Tibial nerve (tissue), 4 donors: ENCODE measurements around the gene KLK7. TPM values are rescaled to one million over a fixed set of nuclear protein-coding genes. Genes with fewer than 3 reads are reported as not detected.

Experiments
- DNase-seq, 2 donors: peaks; one replicate each; pipeline ENCODE4 v3.0.0-alpha.2; 2019; ENCODE audit warnings: low spot score in 2 of 2
- H3K27ac ChIP-seq, 4 donors: fragments of 200-600 bp; sonication (generic) in 3 of 4; one replicate each; pipeline ENCODE4 v1.5.1; 2017 to 2019; ENCODE audit warnings: mild to moderate bottlenecking in 1 of 4
- H3K27me3 ChIP-seq, 2 donors: fragments of 200-600 bp; sonication (generic) in 1 of 2; one replicate each; pipeline versions ENCODE4 v1.5.1 to v1.6.0; 2017 to 2019
- H3K36me3 ChIP-seq, 3 donors: fragments of 200-600 bp; sonication (generic); one replicate each; pipeline ENCODE4 v1.5.1; 2018 to 2019
- H3K4me1 ChIP-seq, 4 donors: fragments of 200-600 bp; sonication (generic) in 3 of 4; one replicate each; pipeline ENCODE4 v1.5.1; 2017 to 2019
- H3K4me3 ChIP-seq, 4 donors: fragments of 200-600 bp; sonication (generic) in 3 of 4; one replicate each; pipeline ENCODE4 v1.5.1; 2017 to 2019; ENCODE audit warnings: mild to moderate bottlenecking in 1 of 4, moderate library complexity in 1 of 4
- H3K9me3 ChIP-seq, 4 donors: fragments of 200-600 bp; sonication (generic) in 3 of 4; one replicate each; pipeline ENCODE4 v1.5.1; 2017 to 2019
- EP300 ChIP-seq, 2 donors: sonication (generic); formaldehyde crosslinking; IDR thresholded peaks; one replicate each; pipeline ENCODE4 v1.6.1; 2017; ENCODE audit warnings: antibody characterized with exemption in 2 of 2, mild to moderate bottlenecking in 1 of 2
- POLR2A ChIP-seq, 2 donors: fragments of 450-650 bp; IDR thresholded peaks; one replicate each; pipeline ENCODE4 v1.6.1; 2017; ENCODE audit warnings: antibody characterized with exemption in 2 of 2, mild to moderate bottlenecking in 2 of 2, moderate library complexity in 2 of 2
- WGBS, 2 donors: methylation state at CpG; one replicate each; pipeline ENCODE4 v1.1.5; 2018; 5-methylcytosine and 5-hydroxymethylcytosine counted together
- total RNA-seq, 4 donors: library from RNA; depleted of rRNA; stranded (reverse); fragments of >200 nt; gene quantifications; one replicate each; pipeline ENCODE4 v1.1.0, GENCODE V29; 2016
- TF ChIP-seq, protein P1 (sequence below), 5 experiments: fragments of 200-600 bp in 3 of 5; fragments of 450-650 bp in 2 of 5; sonication (generic) in 3 of 5; IDR thresholded peaks; one replicate each; pipeline ENCODE4 v1.5.1; 2016 to 2019; ENCODE audit warnings: antibody characterized with exemption in 5 of 5, mild to moderate bottlenecking in 3 of 5, moderate library complexity in 2 of 5

The KLK7 gene
- total RNA-seq, 4 donors from 2014 or later = 0.90 to 7.6 (median 4.6) TPM

DNA sequence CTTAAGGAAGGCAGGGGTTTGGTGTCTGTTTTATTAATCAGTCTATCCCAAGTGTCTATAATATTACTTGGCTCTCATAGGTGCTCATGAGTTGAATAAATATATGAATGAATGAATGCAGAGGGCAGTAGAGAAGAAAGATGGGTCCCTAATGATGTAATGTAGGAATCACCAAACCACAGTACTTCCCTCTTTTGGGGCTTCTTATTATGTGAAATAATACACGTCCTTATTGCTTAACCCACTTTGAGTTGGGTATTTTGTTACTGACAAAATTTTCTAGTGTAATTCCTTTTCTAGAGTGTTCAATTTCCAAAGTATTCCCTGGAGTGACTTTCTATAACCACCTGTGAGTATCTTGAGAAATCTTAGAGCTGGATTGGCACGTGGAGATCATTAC is 44.1 kb downstream of the KLK7 start:
- Histone ChIP-seq H3K9me3 (peaks cover 0 to 18% (median 0%) of the 10 kb centered on the region in 4 donors), H3K36me3 (no peaks in the 10 kb centered on the region), H3K27me3 (no peaks in the 10 kb centered on the region), H3K27ac (no peak overlapping the region), H3K4me3 (no peak overlapping the region), H3K4me1 (no peaks in the 10 kb centered on the region)
- no peak for DNase-seq
- WGBS, 2 donors = 70 to 72% methylated on average over 2 of the region's 2 CpGs
- TF ChIP-seq EP300 (IDR thresholded peaks at IDR 0.05) (no peak), POLR2A (IDR thresholded peaks at IDR 0.05) (no peak)
- TF ChIP-seq, protein P1, sequence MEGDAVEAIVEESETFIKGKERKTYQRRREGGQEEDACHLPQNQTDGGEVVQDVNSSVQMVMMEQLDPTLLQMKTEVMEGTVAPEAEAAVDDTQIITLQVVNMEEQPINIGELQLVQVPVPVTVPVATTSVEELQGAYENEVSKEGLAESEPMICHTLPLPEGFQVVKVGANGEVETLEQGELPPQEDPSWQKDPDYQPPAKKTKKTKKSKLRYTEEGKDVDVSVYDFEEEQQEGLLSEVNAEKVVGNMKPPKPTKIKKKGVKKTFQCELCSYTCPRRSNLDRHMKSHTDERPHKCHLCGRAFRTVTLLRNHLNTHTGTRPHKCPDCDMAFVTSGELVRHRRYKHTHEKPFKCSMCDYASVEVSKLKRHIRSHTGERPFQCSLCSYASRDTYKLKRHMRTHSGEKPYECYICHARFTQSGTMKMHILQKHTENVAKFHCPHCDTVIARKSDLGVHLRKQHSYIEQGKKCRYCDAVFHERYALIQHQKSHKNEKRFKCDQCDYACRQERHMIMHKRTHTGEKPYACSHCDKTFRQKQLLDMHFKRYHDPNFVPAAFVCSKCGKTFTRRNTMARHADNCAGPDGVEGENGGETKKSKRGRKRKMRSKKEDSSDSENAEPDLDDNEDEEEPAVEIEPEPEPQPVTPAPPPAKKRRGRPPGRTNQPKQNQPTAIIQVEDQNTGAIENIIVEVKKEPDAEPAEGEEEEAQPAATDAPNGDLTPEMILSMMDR (IDR thresholded peaks at IDR 0.05) = no peak

DNA sequence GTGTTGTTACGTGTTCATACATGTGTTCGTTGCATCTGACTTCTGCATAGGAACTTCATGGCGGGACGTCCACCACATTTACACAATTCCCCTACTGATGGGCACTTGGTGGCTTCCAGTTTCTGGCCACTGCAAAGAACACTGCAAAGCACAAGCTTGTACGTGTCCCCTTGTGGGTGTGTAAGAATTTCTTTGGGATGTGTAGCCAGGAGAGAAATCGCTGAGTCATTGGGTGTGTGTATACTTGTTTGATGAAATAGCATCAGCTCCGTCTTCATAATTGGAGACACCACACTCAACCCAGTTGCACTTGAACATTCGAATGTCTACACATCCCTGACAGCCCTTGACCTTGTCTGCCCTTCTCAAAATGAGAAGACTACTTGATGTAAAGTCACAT is 50.1 kb downstream of the KLK7 start:
- WGBS, 2 donors = 70 to 75% methylated on average over 8 of the region's 8 CpGs

DNA sequence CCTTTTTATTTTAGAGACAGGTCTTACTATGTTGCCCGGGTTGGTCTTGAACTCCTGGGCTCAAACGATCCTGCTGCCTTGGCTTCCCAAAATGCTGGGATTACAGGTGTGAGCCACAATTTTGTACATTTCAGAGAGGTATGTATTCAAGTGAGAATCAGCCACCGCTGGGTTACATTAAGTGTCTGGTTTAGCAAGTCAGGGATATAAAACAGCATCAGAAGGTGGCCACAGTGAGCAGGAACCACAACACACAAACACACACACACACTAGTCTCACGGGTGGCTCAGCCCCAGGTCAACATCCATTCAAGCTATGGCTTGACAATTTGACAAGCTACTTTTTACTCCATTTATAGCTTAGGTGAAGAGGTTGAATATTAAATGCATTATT is 51.0 kb downstream of the KLK7 start:
- TF ChIP-seq EP300 (IDR thresholded peaks at IDR 0.05) = no peak
- TF ChIP-seq, protein P1 (IDR thresholded peaks at IDR 0.05) = no peak
- TF ChIP-seq POLR2A (IDR thresholded peaks at IDR 0.05) = no peak
- Histone ChIP-seq H3K36me3 (no peaks in the 10 kb centered on the region), H3K27me3 (peaks cover 0 to 6% of the 10 kb centered on the region in 2 donors), H3K4me3 (no peak overlapping the region), H3K27ac (no peak overlapping the region), H3K4me1 (no peaks in the 10 kb centered on the region), H3K9me3 (peaks cover 0 to 3% (median 0%) of the 10 kb centered on the region in 4 donors)
- no peak for DNase-seq
- WGBS, 2 donors = 52 to 60% methylated on average over 4 of the region's 4 CpGs

More for the DNA sequence above, 50.1 kb downstream of the KLK7 start:
- Histone ChIP-seq H3K9me3 (peaks cover 0 to 3% (median 0%) of the 10 kb centered on the region in 4 donors), H3K27me3 (peaks cover 0 to 6% of the 10 kb centered on the region in 2 donors), H3K4me3 (no peak overlapping the region), H3K4me1 (no peaks in the 10 kb centered on the region), H3K27ac (no peak overlapping the region), H3K36me3 (no peaks in the 10 kb centered on the region)
- DNase-seq = no peak
- TF ChIP-seq, protein P1 (IDR thresholded peaks at IDR 0.05) = no peak
- no peak for TF ChIP-seq POLR2A (IDR thresholded peaks at IDR 0.05)
- TF ChIP-seq EP300 (IDR thresholded peaks at IDR 0.05) = no peak

DNA sequence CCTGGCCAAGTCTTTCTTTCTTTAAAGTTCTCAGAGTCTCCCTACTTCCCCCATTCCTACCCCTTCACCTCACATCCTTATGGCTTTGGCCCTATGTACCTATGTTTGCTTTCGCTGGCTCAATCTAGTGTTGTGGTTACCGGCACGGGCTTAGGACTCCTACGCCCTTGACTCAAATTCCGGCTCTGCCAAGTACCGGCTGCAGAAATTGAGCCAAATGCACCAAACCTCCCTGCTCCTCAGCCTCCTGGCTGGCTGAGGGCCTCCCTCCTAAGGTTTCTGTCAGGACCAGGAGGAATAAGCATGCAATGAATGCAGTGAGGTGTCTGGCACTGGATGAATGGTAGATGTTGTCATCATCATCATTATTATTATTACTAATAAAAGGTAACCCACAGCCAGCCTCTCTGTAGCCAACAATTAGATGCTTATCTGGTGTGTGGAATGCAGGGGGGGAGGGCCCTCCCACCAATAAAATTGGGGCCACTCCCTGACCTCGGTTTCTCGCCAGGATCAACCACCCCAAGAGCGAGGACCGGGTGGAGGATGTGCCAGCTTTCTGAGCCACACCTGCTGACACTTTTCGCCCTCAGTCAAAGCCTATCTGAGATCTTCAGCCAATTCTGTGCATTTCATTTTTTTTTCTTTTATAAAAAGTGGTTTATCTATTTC is 51.6 kb downstream of the KLK7 start:
- Histone ChIP-seq H3K27me3 (peaks cover 0 to 6% of the 10 kb centered on the region in 2 donors), H3K36me3 (no peaks in the 10 kb centered on the region), H3K9me3 (peaks cover 0 to 3% (median 0%) of the 10 kb centered on the region in 4 donors), H3K4me1 (no peaks in the 10 kb centered on the region), H3K4me3 (no peak overlapping the region), H3K27ac (no peak overlapping the region)
- TF ChIP-seq, protein P1 (IDR thresholded peaks at IDR 0.05) = no peak
- no peak for TF ChIP-seq POLR2A (IDR thresholded peaks at IDR 0.05)
- no peak for TF ChIP-seq EP300 (IDR thresholded peaks at IDR 0.05)
- 74 to 79% methylated on average over 11 of the region's 11 CpGs for WGBS, 2 donors
- no peak for DNase-seq

DNA sequence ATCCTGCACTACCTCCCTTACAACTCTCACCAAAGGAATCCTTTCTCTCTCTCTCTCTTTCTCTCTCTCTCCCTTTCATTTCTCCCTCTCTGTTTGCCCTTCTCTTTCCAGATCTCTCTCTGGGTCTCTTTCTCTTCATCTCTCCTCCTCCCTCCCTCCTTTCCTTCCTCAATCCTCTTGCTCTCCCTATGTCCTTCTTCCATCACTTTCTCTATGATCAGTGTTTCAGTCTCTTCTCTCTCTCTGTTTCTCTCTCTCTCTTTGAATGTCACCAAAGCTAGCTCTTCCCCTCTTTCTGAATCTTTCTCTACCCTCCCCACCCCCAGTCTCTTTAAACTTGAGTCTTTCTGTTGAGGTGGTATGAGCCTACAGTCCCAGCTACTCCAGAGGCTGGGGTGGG is 52.7 kb downstream of the KLK7 start:
- no peaks in the 10 kb centered on the region for H3K4me1 ChIP-seq
- H3K27ac ChIP-seq = no peak overlapping the region
- H3K4me3 ChIP-seq = no peak overlapping the region
- H3K27me3 ChIP-seq = peaks cover 0 to 6% of the 10 kb centered on the region in 2 donors
- TF ChIP-seq, protein P1 (IDR thresholded peaks at IDR 0.05) = no peak
- TF ChIP-seq POLR2A (IDR thresholded peaks at IDR 0.05) (no peak), EP300 (IDR thresholded peaks at IDR 0.05) (no peak)
- no peaks in the 10 kb centered on the region for H3K36me3 ChIP-seq
- no peak for DNase-seq
- H3K9me3 ChIP-seq = peaks cover 0 to 3% (median 0%) of the 10 kb centered on the region in 4 donors
